Fibroblast of skin of left quadriceps (primary cell): ENCODE data around the gene MIPOL1.

Experiments used
- DNase-seq, 2 experiments: peaks; one replicate each; pipeline ENCODE4 v3.0.0-alpha.2; 2013; ENCODE audit warnings: low read depth in 2 of 2

Gene MIPOL1

GRCh38 chr14:37597914-37598746 lies 400.4 kb downstream of the MIPOL1 start:
- no peak for DNase-seq

GRCh38 chr14:37598747-37599506 lies 401.2 kb downstream of the MIPOL1 start:
- no peak for DNase-seq

DNA sequence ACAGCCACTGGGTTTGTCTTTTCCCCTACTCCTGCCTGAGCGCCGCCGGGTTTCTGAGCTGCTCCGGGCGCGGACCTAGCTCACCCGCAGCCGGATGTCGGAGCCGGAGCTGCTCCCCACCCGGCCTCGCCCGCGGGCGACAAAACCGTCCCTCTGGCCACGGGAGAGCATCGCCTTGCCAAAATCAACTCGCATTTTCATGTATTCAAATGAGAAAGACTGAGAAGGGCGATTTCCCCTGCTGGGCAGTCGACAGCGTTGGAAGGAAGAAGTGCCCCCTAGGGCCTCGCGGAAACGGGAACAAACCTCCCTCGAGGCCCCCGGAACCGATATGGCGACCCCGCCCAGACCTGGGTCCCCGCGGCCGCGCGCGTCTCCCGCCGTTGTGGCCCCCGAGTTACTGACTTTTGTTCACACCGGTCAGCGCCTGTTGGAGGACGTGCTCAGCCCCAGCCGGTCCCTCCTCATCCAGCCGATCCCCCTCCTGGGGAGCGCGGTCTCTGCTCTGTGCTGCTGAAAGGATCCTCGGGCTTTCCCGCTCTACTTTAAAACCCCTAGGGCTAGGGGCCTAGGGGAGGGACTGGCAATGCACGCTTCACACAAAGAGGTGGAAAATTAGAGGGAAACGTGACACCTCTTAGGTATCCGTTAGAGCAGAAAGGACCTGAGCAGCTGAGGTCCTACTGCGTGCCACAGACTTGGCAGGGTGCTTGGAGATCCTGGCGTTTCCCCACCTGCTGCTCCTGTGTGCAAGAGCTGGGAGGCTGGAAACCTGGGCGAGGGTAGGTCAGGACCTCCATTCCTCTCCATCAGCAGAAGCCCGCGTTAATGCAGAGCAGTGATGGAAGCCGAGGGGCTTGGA lies 402.0 kb downstream of the MIPOL1 start:
- DNase-seq: no peak

DNA sequence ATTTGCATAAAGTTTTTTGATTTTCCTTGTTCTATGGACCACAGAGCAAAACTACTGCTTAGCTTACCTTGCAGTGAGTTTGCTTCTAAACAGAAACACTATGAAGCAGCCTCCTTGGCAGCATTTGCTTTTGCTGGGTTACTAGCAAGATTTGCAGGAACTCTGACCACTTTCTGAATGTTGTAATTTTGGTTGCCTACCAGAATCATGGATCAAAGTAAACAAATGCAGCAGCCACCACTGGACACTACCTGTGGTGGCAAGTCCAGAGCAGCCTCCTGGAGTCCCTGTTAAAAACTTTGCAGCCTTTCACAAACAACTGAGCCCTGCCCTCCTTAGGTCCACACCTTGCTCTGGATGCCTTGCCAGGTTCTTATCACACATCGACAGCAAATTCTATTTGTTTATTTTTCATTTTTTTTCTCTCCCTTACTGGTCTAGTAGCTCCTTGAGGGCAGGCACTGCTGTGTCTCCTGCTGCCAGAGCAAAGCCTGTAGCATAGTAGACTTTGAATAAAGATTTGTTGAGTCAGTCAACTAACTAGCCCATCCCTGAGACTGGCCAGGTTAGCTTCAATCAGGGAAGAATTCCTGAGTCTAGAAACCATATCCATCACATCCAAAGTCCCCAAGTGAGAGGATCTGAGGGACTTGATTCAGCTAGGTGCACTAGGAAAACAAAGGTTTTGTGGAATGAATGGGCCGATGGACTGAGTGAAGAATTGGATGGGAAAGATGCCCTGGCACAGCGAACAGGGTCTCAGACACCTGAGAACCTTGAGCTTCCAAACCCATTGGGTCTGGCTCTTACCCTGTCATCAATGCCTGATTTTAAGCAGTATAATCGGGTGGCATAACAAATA lies 403.4 kb downstream of the MIPOL1 start:
- no peak for DNase-seq

DNA sequence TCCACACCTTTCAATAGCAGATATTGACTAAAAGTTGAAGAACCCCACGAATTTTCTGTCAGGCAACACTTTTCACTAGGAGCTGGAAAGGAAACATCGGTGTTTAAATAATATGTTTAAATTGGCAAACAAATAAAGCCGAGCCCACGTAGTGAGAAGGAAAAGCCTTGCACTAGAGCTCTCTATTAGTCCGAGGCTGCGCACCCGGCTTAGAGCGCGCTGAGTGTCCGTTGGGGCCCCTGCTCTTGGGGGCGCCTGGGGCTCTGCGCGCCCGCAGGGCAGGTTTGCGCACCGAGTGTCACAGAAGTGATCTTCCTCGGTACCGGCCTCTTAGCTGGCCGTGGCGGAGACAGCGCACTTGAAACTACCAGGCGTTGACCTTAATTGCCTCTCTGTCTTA lies 404.1 kb downstream of the MIPOL1 start:
- DNase-seq: no peak
